ENCODE data around the gene MAPK8IP3.

Gene MAPK8IP3

GRCh38 chr16:1705688-1706385 is at the start of gene MAPK8IP3:
Gene MAPK8IP3 (plus strand): TSS chr16:1706195. CDS start chr16:1706340, 145 bp downstream.
- TF ChIP-seq CREB1 (IDR thresholded peaks at IDR 0.05; ENCODE audit: low read depth): peak; percentile 79
- no peak for TF ChIP-seq NFIC (IDR thresholded peaks at IDR 0.05)
- peak; percentile 40; the same call in 1 of the 2 replicates for TF ChIP-seq YY1 (IDR thresholded peaks at IDR 0.05; ENCODE audit: low read depth)
- no peak for TF ChIP-seq TEAD4 (IDR thresholded peaks at IDR 0.05)
- peak; percentile 76 for TF ChIP-seq TAF1 (IDR thresholded peaks at IDR 0.05; ENCODE audit: low read depth)
- TF ChIP-seq TCF12 (IDR thresholded peaks at IDR 0.05; ENCODE audit: low read depth): no peak
- TF ChIP-seq, protein P1, sequence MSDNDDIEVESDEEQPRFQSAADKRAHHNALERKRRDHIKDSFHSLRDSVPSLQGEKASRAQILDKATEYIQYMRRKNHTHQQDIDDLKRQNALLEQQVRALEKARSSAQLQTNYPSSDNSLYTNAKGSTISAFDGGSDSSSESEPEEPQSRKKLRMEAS (IDR thresholded peaks at IDR 0.05): peak; percentile 12

DNA sequence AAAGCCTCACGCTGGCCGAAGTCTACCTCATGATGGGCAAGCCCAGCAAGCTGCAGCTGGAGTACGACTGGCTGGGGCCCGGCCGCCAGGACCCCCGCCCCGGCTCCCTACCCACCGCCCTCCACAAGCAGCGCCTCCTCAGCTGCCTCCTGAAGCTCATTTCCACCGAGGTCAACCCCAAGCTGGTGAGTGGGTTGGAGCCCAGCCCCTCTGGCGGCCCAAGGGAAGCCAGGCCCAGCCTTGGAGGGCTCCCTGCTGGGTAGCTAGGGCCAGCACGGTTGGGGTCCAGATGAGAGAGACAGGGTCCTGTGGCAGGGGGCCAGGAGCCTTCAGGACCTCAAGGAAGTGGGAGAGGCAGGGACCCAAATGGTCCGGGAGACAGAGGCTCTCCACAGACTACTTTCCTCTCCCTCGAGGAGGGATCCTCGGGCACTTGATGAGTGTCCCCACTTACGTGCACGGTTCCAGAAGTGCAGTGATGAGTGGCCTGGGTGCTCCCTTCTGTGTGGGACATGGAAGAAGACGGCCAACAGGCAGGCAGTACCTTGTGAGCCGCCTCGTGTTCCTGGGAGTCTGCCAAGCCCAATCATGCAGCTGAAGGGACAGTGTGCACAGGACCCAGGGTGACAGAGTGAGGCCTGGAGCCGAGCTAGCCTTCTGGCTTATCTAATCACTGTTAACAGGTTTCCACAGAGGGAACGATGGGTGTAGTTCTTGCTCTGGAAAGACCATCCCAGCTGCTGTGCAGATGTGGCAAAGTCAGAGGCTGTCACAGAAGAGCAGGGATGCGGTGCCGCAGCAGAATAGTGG is 49.0 kb upstream of the MAPK8IP3 start:
- no peak for TF ChIP-seq TCF12 (IDR thresholded peaks at IDR 0.05; ENCODE audit: low read depth)
- TF ChIP-seq EGR1 (IDR thresholded peaks at IDR 0.05): no peak
- no peak for TF ChIP-seq NFIC (IDR thresholded peaks at IDR 0.05)
- TF ChIP-seq RAD21 (IDR thresholded peaks at IDR 0.05; ENCODE audit: low read depth): no peak
- no peak for TF ChIP-seq YY1 (IDR thresholded peaks at IDR 0.05; ENCODE audit: low read depth)
- TF ChIP-seq USF1 (IDR thresholded peaks at IDR 0.05): no peak
- TF ChIP-seq TAF1 (IDR thresholded peaks at IDR 0.05; ENCODE audit: low read depth): no peak
- TF ChIP-seq ZBTB7A (IDR thresholded peaks at IDR 0.05; ENCODE audit: low read depth): no peak
- TF ChIP-seq, protein P2, sequence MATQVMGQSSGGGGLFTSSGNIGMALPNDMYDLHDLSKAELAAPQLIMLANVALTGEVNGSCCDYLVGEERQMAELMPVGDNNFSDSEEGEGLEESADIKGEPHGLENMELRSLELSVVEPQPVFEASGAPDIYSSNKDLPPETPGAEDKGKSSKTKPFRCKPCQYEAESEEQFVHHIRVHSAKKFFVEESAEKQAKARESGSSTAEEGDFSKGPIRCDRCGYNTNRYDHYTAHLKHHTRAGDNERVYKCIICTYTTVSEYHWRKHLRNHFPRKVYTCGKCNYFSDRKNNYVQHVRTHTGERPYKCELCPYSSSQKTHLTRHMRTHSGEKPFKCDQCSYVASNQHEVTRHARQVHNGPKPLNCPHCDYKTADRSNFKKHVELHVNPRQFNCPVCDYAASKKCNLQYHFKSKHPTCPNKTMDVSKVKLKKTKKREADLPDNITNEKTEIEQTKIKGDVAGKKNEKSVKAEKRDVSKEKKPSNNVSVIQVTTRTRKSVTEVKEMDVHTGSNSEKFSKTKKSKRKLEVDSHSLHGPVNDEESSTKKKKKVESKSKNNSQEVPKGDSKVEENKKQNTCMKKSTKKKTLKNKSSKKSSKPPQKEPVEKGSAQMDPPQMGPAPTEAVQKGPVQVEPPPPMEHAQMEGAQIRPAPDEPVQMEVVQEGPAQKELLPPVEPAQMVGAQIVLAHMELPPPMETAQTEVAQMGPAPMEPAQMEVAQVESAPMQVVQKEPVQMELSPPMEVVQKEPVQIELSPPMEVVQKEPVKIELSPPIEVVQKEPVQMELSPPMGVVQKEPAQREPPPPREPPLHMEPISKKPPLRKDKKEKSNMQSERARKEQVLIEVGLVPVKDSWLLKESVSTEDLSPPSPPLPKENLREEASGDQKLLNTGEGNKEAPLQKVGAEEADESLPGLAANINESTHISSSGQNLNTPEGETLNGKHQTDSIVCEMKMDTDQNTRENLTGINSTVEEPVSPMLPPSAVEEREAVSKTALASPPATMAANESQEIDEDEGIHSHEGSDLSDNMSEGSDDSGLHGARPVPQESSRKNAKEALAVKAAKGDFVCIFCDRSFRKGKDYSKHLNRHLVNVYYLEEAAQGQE (IDR thresholded peaks at IDR 0.05; ENCODE audit: low read depth): no peak
- no peak for TF ChIP-seq EP300 (IDR thresholded peaks at IDR 0.05; ENCODE audit: borderline replicate concordance)
- no peak for TF ChIP-seq CEBPB (IDR thresholded peaks at IDR 0.05)
- TF ChIP-seq CREB1 (IDR thresholded peaks at IDR 0.05; ENCODE audit: low read depth): no peak
- TF ChIP-seq TEAD4 (IDR thresholded peaks at IDR 0.05): no peak
- no peak for TF ChIP-seq FOXM1 (IDR thresholded peaks at IDR 0.05; ENCODE audit: borderline replicate concordance, low read depth)
- TF ChIP-seq, protein P1 (IDR thresholded peaks at IDR 0.05): no peak

- TF ChIP-seq CEBPB (IDR thresholded peaks at IDR 0.05) (no peak), FOXM1 (IDR thresholded peaks at IDR 0.05; ENCODE audit: borderline replicate concordance, low read depth) (no peak), EP300 (IDR thresholded peaks at IDR 0.05; ENCODE audit: borderline replicate concordance) (no peak), EGR1 (IDR thresholded peaks at IDR 0.05) (no peak), CREB1 (IDR thresholded peaks at IDR 0.05; ENCODE audit: low read depth) (no peak), RAD21 (IDR thresholded peaks at IDR 0.05; ENCODE audit: low read depth) (no peak), USF1 (IDR thresholded peaks at IDR 0.05) (no peak), ZBTB7A (IDR thresholded peaks at IDR 0.05; ENCODE audit: low read depth) (no peak), TCF12 (IDR thresholded peaks at IDR 0.05; ENCODE audit: low read depth) (no peak), TEAD4 (IDR thresholded peaks at IDR 0.05) (no peak), YY1 (IDR thresholded peaks at IDR 0.05; ENCODE audit: low read depth) (no peak), TAF1 (IDR thresholded peaks at IDR 0.05; ENCODE audit: low read depth) (no peak), NFIC (IDR thresholded peaks at IDR 0.05) (no peak)
- TF ChIP-seq, protein P1 (IDR thresholded peaks at IDR 0.05): no peak
- TF ChIP-seq, protein P2 (IDR thresholded peaks at IDR 0.05; ENCODE audit: low read depth): no peak
These were observed 48.2 kb upstream of the MAPK8IP3 start for GRCh38 chr16:1657841-1658240.

DNA sequence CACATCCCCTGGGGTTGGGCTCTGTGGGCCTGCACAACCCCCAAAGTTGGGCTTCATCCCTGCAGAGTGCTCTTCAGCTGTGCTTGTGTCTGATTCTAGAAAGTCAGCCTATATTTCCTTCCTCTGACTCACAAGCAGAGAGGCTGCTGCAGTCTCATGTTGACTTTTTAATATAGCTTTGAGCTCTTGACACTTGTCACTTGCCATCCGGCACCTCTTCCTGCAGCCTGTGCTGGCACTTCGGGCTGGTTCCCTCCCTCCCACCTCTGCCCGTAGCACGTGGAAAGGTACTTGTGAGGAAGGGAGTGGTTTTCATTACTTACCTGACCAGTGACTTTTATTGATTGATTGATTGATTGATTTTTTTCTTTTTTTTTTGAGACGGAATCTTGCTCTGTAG is 47.0 kb upstream of the MAPK8IP3 start:
- TF ChIP-seq EP300 (IDR thresholded peaks at IDR 0.05; ENCODE audit: borderline replicate concordance): no peak
- no peak for TF ChIP-seq ZBTB7A (IDR thresholded peaks at IDR 0.05; ENCODE audit: low read depth)
- TF ChIP-seq TCF12 (IDR thresholded peaks at IDR 0.05; ENCODE audit: low read depth): no peak
- no peak for TF ChIP-seq USF1 (IDR thresholded peaks at IDR 0.05)
- no peak for TF ChIP-seq CEBPB (IDR thresholded peaks at IDR 0.05)
- TF ChIP-seq, protein P2 (IDR thresholded peaks at IDR 0.05; ENCODE audit: low read depth): no peak
- no peak for TF ChIP-seq NFIC (IDR thresholded peaks at IDR 0.05)
- TF ChIP-seq TEAD4 (IDR thresholded peaks at IDR 0.05): no peak
- TF ChIP-seq YY1 (IDR thresholded peaks at IDR 0.05; ENCODE audit: low read depth): no peak
- TF ChIP-seq TAF1 (IDR thresholded peaks at IDR 0.05; ENCODE audit: low read depth): no peak
